Measurements from ENCODE around the gene KCNQ1. TPM values are rescaled to one million over a fixed set of nuclear protein-coding genes. Genes with fewer than 3 reads are reported as not detected.

The KCNQ1 gene
- total RNA-seq, 1 donor from 2014 or later, result 0.16 TPM

GRCh38 chr11:2432628-2433071 is 12.2 kb upstream of the KCNQ1 start:
- Mint-ChIP-seq H3K27me3 (ENCODE audit: unreplicated experiment) (peaks cover 7% of the 10 kb centered on the region), H3K27ac (ENCODE audit: unreplicated experiment) (no peak overlapping the region), H3K4me1 (ENCODE audit: unreplicated experiment) (no peaks in the 10 kb centered on the region), H3K36me3 (ENCODE audit: unreplicated experiment) (no peaks in the 10 kb centered on the region), H3K9me3 (ENCODE audit: unreplicated experiment) (no peaks in the 10 kb centered on the region), H3K4me3 (ENCODE audit: unreplicated experiment) (no peak overlapping the region)
- no peak for DNase-seq (ENCODE audit: extremely low spot score, unreplicated experiment)
- TF ChIP-seq CTCF (IDR thresholded peaks at IDR 0.05), result no peak

- Mint-ChIP-seq H3K27ac (ENCODE audit: unreplicated experiment) (no peak overlapping the region), H3K36me3 (ENCODE audit: unreplicated experiment) (no peaks in the 10 kb centered on the region), H3K4me3 (ENCODE audit: unreplicated experiment) (no peak overlapping the region), H3K9me3 (ENCODE audit: unreplicated experiment) (no peaks in the 10 kb centered on the region), H3K4me1 (ENCODE audit: unreplicated experiment) (no peaks in the 10 kb centered on the region), H3K27me3 (ENCODE audit: unreplicated experiment) (peaks cover 13% of the 10 kb centered on the region)
- DNase-seq (ENCODE audit: extremely low spot score, unreplicated experiment), result no peak
- TF ChIP-seq CTCF (IDR thresholded peaks at IDR 0.05), result no peak
Measured at GRCh38 chr11:2433106-2433925, 11.5 kb upstream of the KCNQ1 start.

- TF ChIP-seq CTCF (IDR thresholded peaks at IDR 0.05), result no peak
- H3K9me3 Mint-ChIP-seq (ENCODE audit: unreplicated experiment), result no peaks in the 10 kb centered on the region
- H3K36me3 Mint-ChIP-seq (ENCODE audit: unreplicated experiment), result no peaks in the 10 kb centered on the region
- H3K4me1 Mint-ChIP-seq (ENCODE audit: unreplicated experiment), result no peaks in the 10 kb centered on the region
- no peak overlapping the region for H3K4me3 Mint-ChIP-seq (ENCODE audit: unreplicated experiment)
- DNase-seq (ENCODE audit: extremely low spot score, unreplicated experiment), result no peak
- H3K27ac Mint-ChIP-seq (ENCODE audit: unreplicated experiment), result no peak overlapping the region
- peaks cover 19% of the 10 kb centered on the region for H3K27me3 Mint-ChIP-seq (ENCODE audit: unreplicated experiment)
Measured at GRCh38 chr11:2434008-2434407, 10.8 kb upstream of the KCNQ1 start.

- H3K4me1 Mint-ChIP-seq (ENCODE audit: unreplicated experiment), result no peaks in the 10 kb centered on the region
- no peaks in the 10 kb centered on the region for H3K9me3 Mint-ChIP-seq (ENCODE audit: unreplicated experiment)
- H3K36me3 Mint-ChIP-seq (ENCODE audit: unreplicated experiment), result no peaks in the 10 kb centered on the region
- no peak for TF ChIP-seq CTCF (IDR thresholded peaks at IDR 0.05)
- no peak for DNase-seq (ENCODE audit: extremely low spot score, unreplicated experiment)
- no peak overlapping the region for H3K27ac Mint-ChIP-seq (ENCODE audit: unreplicated experiment)
- peaks cover 26% of the 10 kb centered on the region for H3K27me3 Mint-ChIP-seq (ENCODE audit: unreplicated experiment)
- H3K4me3 Mint-ChIP-seq (ENCODE audit: unreplicated experiment), result no peak overlapping the region
Measured at GRCh38 chr11:2434506-2435255, 10.1 kb upstream of the KCNQ1 start.

Data from osteocyte (in vitro differentiated cells).